ENCODE data around the gene NIP7. TPM values are rescaled to one million over a fixed set of nuclear protein-coding genes. Genes with fewer than 3 reads are reported as not detected.
"Not testable (repeated sequence)": the region's sequence is repeated elsewhere in the genome, so short reads cannot be mapped to it uniquely, and the experiment has no call there.

The NIP7 gene
- 30.4 and 32.7 TPM in 2 replicates for total RNA-seq (2014; rRNA removed; shearing (Covaris generic))
- polyA plus RNA-seq (2016; fragmentation: Nextera tagmentation; extraction: Ambion mirVana) = 42.9 and 47.4 TPM in 2 replicates
- long read RNA-seq, transcript NIP7-201 (5 exons, 2,402 nt) = major isoform, 29 of 34 reads
- long read RNA-seq, partial matches to known transcripts = 0 of 34 reads
- long read RNA-seq, other reads (novel, unspliced or antisense) = 2 of 34 reads

DNA sequence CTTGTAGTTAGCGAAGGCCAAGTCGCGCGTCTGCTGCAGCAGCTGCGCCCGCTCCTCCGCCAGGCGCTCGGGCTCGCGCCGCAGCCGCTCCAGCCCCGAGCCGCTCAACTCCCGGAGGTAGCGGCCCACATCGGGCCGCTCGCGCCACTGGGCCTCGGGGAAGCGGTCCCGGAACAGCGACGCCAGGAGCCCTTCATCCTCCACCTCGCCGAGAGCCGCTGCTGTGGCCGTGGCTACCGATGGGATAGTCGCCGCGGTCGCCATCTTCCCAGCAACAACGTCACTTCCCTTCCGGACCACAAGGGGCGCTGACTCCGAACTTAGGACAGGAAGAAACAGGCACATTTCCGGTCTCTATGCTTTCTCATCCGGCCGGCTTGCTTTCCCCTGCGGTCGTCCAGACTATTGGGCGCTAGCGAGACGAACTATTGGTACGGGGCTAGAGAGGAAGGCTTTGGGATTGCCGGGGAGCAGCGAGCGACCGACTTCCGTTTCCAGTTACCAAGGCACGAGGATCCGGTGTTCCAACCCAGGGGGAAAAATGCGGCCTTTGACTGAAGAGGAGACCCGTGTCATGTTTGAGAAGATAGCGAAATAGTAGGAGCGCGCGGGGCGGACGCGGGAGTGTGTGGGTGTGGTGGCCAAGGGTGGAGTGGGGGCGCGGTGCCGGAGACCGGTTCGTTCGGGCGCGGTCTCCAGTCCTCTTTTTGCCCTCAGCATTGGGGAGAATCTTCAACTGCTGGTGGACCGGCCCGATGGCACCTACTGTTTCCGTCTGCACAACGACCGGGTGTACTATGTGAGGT lies at the start of gene NIP7, which contains the start of gene COG8:
TSS of gene NIP7 (plus strand) at position 484 of the 806 bp plus-strand sequence. CDS start at position 542, 58 bp downstream.
TSS of gene COG8 (minus strand) at position 276 of the 806 bp plus-strand sequence. CDS start at position 264, 12 bp downstream.
- Mint-ChIP-seq H3K4me1 (peaks cover 22% of the 10 kb centered on the region), H3K27ac (peak within 1 kb of the TSS; percentile 99), H3K36me3 (ENCODE audit: low read depth) (peaks cover 81% of the 10 kb centered on the region), H3K4me3 (peak within 1 kb of the TSS; percentile 99), H3K27me3 (ENCODE audit: insufficient read depth, low read depth, poor library complexity) (peaks cover 17% of the 10 kb centered on the region), H3K9me3 (no peaks in the 10 kb centered on the region; the same call in 2 of the 3 replicates)
- Histone ChIP-seq H3F3A (replicated peaks; ENCODE audit: low read depth) (peaks cover 32% of the 10 kb centered on the region; the same call in 1 of the 2 replicates), H3K4me1 (ENCODE audit: insufficient read depth) (peaks cover 15% of the 10 kb centered on the region; the same call in 1 of the 2 replicates), H4K20me1 (replicated peaks; ENCODE audit: insufficient read depth) (0 out of 2 replicates have a peak, but pooled peaks cover 11% of the 10 kb centered on the region), H3K27me3 (ENCODE audit: insufficient read depth) (no peaks in the 10 kb centered on the region), H3K4me2 (peak within 1 kb of the TSS; percentile 100), H2AFZ (peak within 1 kb of the TSS; percentile 73), H3K36me3 (ENCODE audit: insufficient read depth) (peaks cover 44% of the 10 kb centered on the region), H3K27ac (ENCODE audit: low read depth) (peak within 1 kb of the TSS; percentile 92), H3K79me2 (replicated peaks; ENCODE audit: insufficient read depth) (peaks cover 52% of the 10 kb centered on the region), H3K9me2 (ENCODE audit: insufficient read depth) (no peaks in the 10 kb centered on the region), H3K4me3 (peak within 1 kb of the TSS; percentile 99)
- TF ChIP-seq ZNF114 (CRISPR knock-in tag; IDR thresholded peaks at IDR 0.05) (no peak), CREB1 (CRISPR knock-in tag; IDR thresholded peaks at IDR 0.05; ENCODE audit: low read depth) (peak; percentile 88), STAT1 (IDR thresholded peaks at IDR 0.05; ENCODE audit: unreplicated experiment) (no peak), POLR2AphosphoS5 (IDR thresholded peaks at IDR 0.05; ENCODE audit: low read depth) (peak; percentile 94), JUNB (IDR thresholded peaks at IDR 0.05; ENCODE audit: unreplicated experiment) (peak; percentile 13)
- TF ChIP-seq, protein P1, sequence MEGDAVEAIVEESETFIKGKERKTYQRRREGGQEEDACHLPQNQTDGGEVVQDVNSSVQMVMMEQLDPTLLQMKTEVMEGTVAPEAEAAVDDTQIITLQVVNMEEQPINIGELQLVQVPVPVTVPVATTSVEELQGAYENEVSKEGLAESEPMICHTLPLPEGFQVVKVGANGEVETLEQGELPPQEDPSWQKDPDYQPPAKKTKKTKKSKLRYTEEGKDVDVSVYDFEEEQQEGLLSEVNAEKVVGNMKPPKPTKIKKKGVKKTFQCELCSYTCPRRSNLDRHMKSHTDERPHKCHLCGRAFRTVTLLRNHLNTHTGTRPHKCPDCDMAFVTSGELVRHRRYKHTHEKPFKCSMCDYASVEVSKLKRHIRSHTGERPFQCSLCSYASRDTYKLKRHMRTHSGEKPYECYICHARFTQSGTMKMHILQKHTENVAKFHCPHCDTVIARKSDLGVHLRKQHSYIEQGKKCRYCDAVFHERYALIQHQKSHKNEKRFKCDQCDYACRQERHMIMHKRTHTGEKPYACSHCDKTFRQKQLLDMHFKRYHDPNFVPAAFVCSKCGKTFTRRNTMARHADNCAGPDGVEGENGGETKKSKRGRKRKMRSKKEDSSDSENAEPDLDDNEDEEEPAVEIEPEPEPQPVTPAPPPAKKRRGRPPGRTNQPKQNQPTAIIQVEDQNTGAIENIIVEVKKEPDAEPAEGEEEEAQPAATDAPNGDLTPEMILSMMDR (conservative IDR thresholded peaks at IDR 0.05; ENCODE audit: low read depth in 2 of 2) = peak; percentile 63 to 75
- TF ChIP-seq, protein P2, sequence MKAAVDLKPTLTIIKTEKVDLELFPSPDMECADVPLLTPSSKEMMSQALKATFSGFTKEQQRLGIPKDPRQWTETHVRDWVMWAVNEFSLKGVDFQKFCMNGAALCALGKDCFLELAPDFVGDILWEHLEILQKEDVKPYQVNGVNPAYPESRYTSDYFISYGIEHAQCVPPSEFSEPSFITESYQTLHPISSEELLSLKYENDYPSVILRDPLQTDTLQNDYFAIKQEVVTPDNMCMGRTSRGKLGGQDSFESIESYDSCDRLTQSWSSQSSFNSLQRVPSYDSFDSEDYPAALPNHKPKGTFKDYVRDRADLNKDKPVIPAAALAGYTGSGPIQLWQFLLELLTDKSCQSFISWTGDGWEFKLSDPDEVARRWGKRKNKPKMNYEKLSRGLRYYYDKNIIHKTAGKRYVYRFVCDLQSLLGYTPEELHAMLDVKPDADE (IDR thresholded peaks at IDR 0.05) = peak; percentile 93
- peak; percentile 98 for ATAC-seq
- peak; percentile 100 for DNase-seq (ENCODE audit: low spot score)

DNA sequence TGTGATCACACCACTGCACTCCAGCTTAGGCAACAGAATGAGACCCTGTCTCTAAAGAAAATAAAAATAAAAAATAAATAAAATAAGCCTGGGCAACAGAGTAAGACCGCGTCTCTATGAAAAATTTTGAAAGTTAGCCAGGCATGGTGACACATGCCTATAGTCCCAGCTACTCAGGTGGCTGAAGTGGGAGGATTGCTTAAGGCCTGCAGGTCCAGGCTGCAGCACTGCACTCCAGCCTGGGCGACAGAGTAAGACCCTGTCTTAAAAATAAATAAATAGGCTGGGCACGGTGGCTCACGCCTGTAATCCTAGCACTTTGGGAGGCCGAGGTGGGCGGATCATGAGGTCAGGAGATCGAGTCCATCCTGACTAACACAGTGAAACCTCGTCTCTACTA lies 47.9 kb upstream of the NIP7 start:
- H3K27me3 Mint-ChIP-seq (ENCODE audit: insufficient read depth, low read depth, poor library complexity); H3K9me3 Mint-ChIP-seq; H3K27ac Mint-ChIP-seq; H3K4me3 ChIP-seq; DNase-seq (ENCODE audit: low spot score); ATAC-seq; H3K4me1 ChIP-seq (ENCODE audit: insufficient read depth); H3F3A ChIP-seq (replicated peaks; ENCODE audit: low read depth); H3K27ac ChIP-seq (ENCODE audit: low read depth); H3K9me2 ChIP-seq (ENCODE audit: insufficient read depth); H3K4me3 Mint-ChIP-seq; H3K36me3 Mint-ChIP-seq (ENCODE audit: low read depth); H3K36me3 ChIP-seq (ENCODE audit: insufficient read depth); H3K79me2 ChIP-seq (replicated peaks; ENCODE audit: insufficient read depth); H4K20me1 ChIP-seq (replicated peaks; ENCODE audit: insufficient read depth); H3K4me1 Mint-ChIP-seq; H3K27me3 ChIP-seq (ENCODE audit: insufficient read depth); H2AFZ ChIP-seq; H3K4me2 ChIP-seq: not testable (repeated sequence)
